Measurements from ENCODE around the gene ITIH4.
A peak's percentile ranks its signal among the peaks of the same experiment; 100 is the strongest.
"Not testable (repeated sequence)": the region's sequence is repeated elsewhere in the genome, so short reads cannot be mapped to it uniquely, and the experiment has no call there.

Gene ITIH4

DNA sequence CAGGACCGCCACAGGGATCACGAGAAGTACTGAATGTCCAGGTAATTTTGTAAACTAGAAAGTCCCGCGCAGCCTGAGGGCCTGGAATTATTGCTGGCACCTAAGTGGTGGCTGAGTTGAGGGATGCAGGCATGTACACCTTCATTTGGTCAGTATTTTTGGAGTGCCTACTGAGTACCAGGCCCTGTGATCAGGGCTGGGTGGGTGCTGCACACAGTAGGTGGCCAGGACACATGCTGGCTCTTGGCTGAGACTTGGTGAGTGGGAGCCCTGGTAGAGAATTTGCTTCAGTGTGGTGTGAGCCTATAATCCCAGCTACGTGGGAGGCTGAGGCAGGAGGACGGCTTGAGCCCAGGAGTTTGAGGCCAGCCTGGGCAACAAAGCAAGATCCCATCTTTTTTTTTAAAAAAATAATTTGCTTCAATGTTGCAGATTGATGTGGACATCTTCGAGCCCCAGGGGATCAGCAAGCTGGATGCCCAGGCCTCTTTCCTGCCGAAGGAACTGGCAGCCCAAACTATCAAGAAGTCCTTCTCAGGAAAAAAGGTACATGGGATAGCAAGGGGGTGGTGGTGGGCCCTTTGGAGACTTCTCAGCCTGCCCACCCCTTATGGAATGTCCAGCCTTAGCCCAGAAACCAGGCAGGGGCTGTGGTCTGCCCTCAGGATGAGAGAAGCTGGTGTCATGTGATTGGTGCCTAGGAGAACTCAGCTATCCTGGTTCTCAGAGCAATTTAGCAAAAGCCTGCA lies 50.5 kb downstream of the ITIH4 start:
- no peak for DNase-seq

DNA sequence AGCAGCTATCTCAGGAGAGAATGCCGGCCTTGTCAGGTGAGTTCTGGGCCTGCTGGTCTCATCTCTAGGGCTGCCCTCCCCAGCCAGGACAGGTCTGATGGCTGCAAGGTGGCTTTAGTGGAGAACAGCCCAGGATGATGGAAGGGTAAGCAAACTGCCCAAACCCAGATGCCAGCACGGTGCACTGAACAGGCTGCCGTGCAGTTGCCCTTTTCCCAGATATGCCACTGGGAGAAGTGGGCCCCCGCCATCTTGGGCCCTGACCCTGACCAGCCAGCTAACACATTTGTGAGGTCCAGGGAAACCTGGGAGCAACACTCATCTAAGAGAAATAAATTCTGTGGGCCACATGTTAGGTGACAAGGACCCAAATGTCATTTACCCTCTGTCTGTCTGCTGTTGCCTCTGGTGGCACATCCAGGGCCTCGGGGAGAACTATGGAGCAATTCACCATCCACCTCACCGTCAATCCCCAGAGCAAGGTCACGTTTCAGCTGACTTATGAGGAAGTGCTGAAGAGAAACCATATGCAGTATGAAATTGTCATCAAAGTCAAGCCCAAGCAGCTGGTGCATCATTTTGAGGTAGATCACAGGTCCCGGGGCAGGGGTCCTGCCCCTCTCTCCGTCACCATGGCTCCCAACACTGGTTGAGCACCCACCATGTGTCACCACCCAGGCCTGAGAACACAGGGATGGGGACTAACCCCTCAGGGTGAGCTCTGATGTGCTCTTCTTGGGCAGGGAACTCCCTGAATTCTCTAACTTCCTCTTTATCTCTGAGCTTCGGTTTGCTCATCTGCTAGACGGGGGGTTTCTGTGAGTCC lies 51.2 kb downstream of the ITIH4 start:
- DNase-seq: no peak

DNA sequence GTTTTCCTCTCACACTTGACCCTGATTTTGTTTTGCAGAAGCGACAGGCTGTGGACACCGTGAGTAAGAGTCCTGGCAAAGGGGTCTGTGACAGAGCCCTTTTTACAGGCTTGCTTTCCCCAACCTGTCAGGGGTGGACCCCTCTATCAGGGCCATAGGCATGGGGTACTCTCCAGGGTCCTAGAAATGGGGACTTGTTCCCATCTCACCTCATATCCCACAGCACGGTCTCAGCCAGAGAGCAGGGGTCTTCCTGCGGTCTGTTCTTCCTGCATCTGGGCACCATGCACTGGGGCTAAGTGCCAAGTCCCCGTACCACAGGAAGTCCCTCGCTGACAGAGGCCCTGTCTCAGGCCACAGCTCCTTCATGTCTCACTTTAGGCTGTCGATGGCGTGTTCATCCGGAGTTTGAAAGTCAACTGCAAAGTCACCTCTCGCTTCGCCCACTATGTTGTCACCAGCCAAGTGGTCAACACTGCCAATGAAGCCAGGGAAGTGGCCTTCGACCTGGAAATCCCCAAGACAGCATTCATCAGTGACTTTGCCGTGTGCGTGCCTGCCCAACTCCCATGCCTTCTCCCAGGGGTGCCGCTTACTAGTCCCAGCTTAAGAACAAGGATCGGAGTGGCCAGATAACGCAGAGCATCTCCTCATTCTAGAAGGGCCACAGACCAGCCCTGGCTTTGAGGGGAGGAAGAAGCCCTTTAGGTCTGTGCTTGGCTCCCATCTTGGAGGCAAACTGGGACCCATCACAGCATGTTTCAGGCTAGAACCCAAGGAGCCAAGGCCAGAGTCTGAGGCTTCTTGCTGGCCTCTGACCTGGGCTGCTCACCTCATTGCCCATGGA lies 52.3 kb downstream of the ITIH4 start:
- no peak for DNase-seq

DNA sequence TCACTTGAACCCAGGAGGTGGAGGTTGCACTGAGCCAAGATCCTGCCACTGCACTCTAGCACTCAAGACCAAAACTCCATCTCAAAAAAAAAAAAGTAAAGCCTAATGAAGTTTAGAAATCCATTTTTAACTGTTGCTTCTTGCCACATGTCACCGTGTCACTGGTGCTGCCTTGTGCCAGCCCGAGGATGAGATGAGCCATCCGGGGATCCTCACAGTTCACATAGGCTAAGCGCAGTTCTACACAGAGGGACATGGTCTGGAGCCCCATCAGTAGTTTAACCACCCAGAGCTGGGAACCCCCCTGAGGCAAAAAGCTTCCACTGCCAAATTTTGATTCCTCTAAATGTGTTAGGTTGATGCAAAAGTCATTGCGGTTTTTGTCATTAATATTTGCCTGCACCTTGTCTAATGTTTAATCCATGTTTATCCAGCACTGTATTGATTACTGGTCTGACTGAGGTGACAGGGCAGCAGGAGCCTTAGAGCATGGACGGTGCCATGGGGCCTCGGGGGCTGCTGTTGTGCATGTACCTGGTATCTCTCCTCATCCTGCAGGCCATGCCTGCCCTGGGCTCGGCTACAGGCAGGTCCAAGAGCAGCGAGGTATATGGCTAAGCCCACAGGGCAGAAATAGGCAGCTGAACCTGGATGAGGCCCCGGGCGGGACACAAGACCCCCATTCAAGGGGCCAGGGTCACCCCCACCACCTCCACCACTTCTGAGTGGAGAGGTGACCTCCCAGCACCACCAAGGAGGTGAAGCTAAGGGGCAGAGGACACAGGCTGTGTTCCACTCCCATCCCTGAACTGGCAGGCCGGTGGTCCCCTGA lies 53.1 kb downstream of the ITIH4 start, which contains the start of gene ITIH1:
Gene ITIH1, plus strand, starts transcription at position 473 of the 832 bp plus-strand sequence. Its CDS starts 17 bp downstream, at position 490.
- no peak for DNase-seq

DNA sequence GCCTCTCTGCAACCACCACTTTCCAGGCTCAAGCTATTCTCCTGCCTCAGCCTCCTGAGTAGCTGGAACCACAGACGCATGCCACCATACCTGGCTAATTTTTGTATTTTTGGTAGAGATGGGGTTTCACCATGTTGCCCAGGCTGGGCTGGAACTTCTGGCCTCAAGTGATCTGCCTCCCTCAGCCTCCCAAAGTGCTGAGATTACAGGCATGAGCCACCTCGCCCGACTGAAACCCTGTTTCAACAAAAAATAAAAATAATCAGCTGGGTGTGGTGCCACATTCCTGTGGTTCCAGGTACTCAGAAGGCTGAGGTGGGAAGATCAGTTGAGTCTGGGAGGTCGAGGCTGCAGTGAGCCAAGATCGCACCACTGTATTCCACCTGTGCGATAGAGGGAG lies 54.0 kb downstream of the ITIH4 start:
- not testable (repeated sequence) for DNase-seq

DNA sequence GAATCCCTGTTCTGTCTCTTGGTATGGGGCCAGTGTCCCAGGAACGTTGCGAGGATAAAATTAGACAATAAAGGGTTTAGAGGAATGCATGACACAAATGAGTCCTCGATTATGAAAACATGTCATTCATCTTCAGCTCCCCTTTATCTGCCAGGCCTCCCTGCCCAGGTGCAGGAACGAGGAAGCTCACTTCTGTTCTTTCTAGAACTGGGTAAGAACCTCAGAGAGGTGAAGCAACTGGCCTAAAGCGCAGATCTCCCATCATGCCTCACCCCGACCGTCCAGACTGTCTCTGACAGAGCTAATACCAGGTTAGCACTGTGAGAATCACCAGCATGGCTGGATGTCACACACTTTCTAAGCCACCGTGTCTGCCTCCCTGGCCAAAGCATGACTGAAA lies 54.6 kb downstream of the ITIH4 start:
- DNase-seq: no peak

DNA sequence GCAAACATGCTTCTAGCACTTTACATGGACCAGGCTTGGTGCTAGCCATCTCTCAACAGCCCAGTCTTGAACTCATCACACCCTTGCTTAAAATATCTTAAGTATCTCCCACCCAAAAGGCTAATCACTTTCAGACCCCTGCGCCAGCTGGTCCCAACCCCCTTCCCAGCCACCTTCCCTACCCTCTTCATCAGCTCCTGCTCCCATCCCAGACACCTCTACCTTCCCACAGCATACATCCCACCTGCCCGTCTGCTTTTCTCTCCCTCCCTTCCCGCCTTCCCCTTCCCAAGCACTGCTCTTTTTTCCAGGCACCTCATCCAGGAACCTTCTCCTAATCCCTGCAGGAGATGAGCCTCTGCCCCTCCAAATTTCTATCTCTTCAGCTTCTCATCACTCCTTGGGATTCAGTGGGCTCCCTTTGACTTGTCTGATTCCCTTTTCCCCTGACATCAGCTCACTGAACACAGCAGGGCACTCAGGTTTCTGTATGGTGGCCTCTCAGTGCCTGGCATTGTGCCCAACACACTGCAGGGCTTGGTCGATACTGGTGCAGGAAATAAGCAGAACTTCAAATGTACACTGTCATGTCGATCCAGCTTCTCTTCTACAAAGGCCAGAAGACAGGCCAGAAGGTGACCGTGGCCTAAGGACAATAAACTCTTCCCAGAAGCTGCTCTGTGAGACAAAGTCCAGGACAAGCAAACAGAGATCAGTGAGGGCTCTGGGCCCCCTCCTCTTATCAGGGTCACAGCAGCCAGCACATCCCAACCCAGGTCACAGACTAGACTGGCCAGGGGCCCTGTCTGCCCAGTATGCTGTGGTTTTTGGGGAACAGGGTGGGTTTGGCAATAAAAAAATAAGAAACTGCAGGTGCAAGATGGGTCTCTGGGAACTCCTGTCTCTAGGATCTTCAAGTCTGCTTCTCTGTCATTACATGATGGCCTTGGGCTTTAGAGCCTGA lies 55.3 kb downstream of the ITIH4 start:
- DNase-seq: no peak

DNA sequence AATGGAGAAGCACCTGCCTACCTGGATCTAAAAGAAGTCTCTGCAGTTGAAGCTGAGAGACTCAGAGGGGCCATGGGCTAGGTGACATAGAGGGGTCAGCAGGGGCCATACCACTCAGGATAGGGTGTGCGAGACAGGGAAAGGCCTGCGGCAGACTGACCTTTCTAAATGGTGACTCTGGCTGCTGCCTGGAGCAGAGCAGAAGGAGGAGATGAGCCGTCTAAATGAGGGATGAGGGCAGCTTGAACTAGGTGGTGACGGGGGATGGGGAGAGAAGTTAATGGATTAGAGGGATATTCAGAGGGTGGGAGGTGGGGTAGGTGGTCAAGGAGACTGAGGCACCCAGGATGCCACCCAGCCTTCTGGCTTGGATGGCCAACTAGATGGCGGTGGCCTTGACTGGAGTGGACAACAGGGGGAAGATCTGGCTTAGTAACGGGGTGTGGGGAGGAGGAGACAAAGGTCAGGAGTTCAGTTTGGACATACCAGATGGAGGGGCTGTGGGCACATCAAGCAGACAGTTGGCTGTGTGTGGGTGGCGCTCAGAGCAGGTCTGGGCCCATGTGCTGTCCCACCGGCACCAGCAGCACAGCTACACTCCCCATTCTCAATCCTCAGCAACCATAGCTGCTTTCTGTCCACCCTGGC lies 56.3 kb downstream of the ITIH4 start:
- DNase-seq: no peak

DNA sequence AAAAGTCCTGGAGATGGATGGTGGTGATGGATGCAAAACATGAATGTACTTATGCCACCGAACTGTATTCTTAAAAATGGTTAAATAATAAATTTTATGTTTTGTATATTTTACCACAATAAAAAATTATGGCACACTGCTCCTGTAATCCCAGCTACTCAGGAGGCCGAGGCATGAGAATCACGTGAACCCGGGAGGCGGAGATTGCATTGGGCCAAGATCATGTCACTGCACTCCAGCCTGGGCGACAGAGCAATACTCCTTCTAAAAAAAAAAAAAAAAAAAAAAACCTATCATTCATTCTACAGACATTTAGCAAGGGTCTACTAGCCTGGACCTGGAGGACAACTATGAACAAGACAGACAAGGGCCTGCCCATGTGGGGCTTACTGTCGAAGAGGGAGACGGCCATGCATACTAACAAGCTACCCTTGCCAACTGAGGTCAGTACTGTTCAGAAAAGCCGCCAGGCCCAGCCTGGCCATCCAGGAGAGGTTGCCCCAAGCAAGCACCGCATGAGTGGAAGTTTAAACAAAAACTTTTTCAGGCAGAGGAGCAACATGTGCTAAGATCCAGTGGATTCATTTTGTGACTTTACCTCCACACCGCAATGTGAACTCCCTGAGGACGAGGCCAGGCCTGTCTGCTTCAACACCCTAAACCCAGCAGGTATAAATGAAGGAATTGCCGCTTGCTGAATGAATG lies 57.0 kb downstream of the ITIH4 start:
- no peak for DNase-seq

DNA sequence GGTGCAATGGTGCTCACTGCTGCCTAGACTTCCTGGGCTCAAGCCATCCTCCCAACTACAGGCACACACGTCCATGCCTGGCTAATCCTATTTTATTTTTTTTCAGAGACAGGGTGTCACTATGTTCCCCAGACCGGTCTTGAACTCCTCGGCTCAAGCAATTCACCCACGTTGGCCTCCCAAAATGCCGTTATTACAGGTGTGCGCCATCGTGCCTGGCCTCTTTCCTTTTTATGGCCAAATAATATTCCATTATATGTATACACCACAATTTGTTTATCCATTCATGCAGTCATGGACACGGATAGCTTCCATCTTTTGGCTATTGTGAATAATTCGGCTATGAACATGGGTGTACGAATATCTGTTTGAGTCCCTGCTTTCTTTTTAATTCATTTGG lies 58.8 kb downstream of the ITIH4 start:
- DNase-seq: no peak

DNA sequence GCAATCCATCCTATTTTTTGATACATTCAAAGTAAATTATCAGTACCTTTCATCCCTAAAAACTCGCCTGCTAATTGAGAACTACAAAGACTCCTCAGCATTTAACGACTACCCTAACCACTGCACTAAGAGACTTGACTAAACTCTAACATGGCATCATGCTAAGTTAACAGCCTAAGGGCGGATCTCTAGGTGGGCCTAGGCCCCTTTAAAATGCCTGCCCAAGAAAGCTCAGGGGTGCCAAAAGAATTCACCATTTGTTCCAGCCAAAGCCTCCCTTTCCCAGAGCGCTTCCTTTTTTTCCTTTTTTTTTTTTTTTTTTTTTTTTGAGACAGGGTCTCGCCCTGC lies 59.2 kb downstream of the ITIH4 start:
- DNase-seq: no peak

DNA sequence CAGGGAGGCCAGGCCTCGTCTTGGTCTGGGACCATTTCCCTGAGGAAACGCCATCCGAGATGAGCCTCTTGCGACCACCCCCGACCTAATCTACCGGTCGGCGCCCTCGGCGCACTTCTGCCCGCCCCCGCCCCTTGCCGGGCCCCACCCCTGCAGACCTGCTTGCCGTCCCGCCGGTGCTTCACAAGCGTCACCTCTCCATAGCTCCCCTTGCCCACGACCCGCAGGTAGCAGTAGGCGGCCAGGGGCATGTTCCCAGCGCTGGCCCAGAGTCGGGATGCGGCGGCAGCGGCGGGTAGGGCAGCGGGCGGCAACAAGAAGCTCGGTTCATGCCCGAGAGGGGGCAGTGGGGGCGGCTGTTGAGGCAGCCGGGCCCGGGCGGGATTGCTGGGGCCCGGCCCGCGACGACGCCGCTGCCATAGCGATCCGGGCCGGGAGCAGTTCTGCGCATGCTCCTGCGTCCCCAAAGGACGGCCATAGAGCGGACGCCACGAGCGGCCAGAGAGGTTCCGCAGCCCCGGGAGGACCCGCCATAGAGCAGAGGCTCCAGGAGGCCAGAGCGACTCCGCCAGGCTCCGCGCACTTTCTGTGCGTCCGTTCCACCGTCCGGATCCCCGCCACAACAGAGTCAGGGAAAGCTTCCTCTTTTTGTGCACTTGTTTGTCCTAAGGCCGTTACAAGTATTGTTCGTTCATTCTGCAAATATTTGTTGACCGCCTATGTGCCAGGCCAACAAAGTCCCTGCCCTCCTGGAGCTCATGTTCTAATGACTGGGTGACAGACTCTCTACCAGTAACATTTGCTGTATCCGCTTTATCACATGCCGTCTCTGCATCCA lies 59.8 kb downstream of the ITIH4 start, which contains the start of gene NEK4:
Gene NEK4, minus strand, starts transcription at position 445 of the 838 bp plus-strand sequence. Its CDS starts 194 bp downstream, at position 251.
- DNase-seq: peak; percentile 44 to 70 (median 59)

DNA sequence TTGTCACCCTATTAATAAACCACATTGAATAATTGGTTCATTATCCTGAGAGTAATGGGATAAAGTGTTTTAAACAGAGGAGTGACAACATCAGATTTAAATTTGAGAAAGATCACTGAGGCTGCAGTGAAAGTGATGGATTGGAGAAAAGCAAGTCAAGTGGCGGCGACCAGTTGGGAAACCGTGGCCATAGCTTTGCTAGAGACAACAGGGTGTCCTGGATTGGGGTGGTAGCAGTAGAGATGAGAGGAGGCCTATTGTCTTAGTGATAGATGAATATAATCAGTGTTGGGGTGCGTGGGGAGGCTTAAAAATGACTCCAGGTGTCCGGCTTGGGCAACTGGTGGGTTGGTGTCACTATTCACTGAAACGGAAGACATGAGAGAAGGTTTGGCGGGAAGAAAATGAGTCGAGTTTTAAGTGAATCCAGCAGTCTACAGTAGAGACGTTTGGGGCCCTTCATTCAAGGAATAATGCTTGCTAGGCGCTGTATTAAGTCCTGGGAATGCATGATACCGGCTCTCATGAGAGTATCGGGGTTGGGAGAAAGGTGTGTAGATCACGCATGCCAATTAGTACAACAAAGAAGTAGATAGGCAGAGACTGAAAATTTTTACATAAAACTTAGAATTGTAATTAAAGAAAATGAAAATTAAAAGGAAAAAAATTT lies 60.6 kb downstream of the ITIH4 start:
- no peak for DNase-seq

DNA sequence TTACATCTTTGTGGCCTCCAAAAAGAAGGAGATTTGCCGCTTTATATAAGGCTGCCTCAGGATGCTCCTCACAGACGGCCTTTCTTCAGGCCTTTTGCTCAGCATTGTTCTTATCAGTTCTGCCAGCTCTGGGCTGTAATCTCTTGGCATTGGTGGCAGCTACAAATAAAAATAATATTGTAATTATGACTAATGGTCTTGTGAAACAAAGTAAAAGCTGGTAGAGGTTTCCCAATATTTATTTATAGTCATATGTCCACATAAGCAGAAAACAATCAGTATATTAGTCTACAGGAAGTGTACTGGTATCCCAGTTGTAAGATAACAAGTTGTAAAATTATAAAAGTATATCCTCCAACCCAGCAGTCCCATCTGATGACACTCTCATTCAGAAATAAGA lies 67.0 kb downstream of the ITIH4 start:
- no peak for DNase-seq
